Neural progenitor cell (in vitro differentiated cells): ENCODE data around the gene HOXB4.

ENCODE experiments used
- CTCF ChIP-seq: fragments of 200-600 bp; sonication (generic); IDR thresholded peaks from 2 replicates; pipeline ENCODE4 v1.5.1; 2017; ENCODE audit warnings: antibody characterized with exemption, mild to moderate bottlenecking
- EZH2 ChIP-seq: fragments of 200-600 bp; sonication (generic); IDR thresholded peaks from 2 replicates; pipeline ENCODE4 v1.6.1; 2017; ENCODE audit warnings: antibody characterized with exemption, mild to moderate bottlenecking, moderate library complexity

GRCh38 chr17:48571826-48572417 lies 6.2 kb downstream of the HOXB4 start:
- no peak for TF ChIP-seq CTCF
- TF ChIP-seq EZH2: no peak
